C4-2B (cell line): ENCODE results near the gene UBE2J2.

Experiments used
- H3K27ac ChIP-seq: fragments of 450-650 bp; 2 replicates; pipeline ENCODE4 v1.5.1; 2017
- ZFX ChIP-seq: fragments of 450-650 bp; IDR thresholded peaks from 2 replicates; pipeline ENCODE4 v1.6.1; 2017
- TF ChIP-seq, protein P1 (sequence below): fragments of 450-650 bp; conservative IDR thresholded peaks from 2 replicates; pipeline ENCODE4 v1.5.1; 2017; ENCODE audit warnings: mild to moderate bottlenecking

UBE2J2 gene

DNA sequence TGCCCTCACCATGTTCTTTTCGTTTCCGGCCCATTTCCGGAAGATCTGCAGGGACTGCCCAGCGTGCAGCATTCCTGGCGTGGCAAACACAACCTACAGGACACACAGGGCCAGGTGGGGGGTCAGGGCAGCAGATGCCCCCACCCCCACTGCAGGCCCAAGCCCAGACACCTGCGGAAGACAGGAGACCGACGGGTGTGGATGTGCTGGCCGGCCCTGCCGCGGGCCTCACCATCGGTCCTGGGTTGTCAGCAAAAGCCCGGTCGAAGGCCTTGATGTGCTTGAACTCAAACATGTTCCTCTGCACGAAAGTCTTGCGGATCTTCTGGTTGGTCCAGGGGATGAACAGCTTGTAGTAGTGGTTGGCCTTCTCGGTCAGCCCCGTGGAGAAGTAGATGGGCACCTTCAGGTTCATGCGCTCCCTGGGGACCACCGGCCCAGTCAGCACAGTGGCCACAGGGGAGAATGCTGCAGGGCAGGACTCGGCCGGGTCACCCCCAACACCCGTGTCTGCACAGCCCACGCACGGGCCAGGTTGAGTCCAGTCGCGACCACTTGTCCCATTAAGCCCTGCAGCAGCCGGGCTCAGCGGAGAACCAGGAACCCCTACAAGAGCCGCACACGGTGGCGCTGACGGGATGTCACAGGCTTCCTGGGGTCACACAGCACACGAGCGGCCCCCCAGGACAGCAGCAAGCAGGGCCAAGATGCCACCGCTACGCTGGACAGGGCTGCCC is 40.0 kb upstream of the UBE2J2 start:
- no peak overlapping the region for H3K27ac ChIP-seq
- TF ChIP-seq, protein P1, sequence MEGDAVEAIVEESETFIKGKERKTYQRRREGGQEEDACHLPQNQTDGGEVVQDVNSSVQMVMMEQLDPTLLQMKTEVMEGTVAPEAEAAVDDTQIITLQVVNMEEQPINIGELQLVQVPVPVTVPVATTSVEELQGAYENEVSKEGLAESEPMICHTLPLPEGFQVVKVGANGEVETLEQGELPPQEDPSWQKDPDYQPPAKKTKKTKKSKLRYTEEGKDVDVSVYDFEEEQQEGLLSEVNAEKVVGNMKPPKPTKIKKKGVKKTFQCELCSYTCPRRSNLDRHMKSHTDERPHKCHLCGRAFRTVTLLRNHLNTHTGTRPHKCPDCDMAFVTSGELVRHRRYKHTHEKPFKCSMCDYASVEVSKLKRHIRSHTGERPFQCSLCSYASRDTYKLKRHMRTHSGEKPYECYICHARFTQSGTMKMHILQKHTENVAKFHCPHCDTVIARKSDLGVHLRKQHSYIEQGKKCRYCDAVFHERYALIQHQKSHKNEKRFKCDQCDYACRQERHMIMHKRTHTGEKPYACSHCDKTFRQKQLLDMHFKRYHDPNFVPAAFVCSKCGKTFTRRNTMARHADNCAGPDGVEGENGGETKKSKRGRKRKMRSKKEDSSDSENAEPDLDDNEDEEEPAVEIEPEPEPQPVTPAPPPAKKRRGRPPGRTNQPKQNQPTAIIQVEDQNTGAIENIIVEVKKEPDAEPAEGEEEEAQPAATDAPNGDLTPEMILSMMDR = no peak
- TF ChIP-seq ZFX = no peak

DNA sequence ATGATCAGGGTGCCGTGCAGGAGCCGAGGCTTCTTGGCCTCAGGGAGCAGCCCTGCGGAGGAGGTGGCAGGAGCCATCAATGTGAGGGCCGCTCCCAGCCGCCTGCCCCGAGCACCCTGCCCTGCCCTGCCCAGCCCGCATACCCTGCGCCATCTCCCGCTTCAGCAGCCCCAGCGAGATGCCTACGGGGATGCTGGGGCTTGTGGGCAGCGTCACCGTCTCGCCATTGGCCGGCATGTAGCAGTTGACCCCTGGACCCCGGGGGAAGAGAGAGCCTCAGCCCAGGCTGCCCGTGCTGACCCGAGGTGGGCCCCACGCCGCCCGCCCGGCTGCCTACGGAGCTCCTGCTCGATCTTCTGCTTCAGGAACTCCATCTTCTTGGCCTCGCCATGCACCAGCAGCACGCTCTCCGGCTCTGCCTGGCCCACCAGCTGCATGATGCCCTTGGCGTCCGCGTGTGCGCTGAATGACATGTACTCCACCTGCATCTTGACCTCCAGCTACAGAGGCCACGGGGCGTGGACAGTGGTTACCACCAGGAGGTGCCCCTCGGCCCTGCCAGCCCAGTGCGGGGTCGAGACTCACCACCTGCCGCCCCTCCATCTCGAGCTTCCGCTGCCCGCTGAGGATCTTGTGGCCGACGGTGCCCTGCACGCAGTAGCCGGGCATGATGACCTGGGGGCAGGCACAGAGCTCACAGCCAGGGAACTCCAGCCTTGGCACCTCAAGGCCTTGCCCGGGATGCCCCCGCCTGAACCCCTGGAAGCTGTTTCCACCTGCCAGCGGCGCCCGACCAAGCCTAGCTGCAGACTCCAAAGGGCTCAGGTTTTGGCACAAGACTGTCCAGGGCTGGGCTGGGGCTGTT is 39.0 kb upstream of the UBE2J2 start:
- no peak overlapping the region for H3K27ac ChIP-seq
- no peak for TF ChIP-seq ZFX
- TF ChIP-seq, protein P1 = no peak

DNA sequence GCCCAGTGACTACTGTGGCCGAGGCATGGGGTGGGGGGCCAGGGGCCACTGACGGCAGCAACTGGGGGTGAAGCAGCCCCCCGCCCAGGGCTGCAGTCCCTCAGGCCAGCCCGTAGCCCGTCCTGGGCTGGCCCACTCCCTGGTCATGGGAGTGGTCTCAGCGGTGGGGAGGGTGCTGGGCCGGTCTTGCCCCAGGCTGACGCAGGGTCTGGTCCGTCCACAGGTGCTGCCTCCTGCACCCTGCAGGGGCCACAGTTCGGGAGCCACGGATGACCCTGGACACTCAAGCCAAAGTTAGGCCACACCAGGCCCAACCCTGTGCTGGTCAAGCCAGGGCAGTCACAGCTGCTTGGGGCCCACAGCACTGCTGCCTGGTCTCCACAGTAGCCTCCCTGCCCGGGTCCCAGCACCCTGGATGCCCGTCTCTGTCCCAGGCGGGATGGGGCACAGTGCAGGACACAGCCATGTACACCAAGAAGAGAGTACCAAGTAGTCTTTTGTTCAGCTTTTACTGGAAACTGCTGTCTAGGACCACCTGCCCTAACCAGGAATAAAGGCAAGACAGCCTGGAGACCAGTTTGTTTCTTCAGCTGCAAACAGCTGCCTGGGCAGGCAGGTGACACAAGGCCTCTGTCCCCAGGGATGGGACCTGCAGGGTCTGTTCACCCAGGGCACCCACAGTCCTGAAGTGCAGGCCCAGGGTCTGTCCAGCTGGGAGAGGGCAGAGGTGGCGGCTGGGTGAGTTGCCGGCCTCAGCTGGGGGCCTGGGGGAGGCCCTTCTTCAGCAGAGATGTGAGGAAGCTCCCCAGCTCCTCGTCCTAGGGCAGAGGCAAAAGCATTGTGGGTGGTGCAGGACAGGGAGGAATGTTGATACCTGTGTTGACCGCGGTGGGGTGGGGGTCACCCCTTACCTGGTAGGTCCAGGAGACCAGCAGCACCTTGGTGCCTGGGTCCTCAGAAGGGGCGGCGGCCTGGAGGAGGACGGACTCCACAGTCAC is 37.8 kb upstream of the UBE2J2 start:
- TF ChIP-seq, protein P1 = no peak
- TF ChIP-seq ZFX = no peak
- H3K27ac ChIP-seq = peak overlapping the region; percentile 99

DNA sequence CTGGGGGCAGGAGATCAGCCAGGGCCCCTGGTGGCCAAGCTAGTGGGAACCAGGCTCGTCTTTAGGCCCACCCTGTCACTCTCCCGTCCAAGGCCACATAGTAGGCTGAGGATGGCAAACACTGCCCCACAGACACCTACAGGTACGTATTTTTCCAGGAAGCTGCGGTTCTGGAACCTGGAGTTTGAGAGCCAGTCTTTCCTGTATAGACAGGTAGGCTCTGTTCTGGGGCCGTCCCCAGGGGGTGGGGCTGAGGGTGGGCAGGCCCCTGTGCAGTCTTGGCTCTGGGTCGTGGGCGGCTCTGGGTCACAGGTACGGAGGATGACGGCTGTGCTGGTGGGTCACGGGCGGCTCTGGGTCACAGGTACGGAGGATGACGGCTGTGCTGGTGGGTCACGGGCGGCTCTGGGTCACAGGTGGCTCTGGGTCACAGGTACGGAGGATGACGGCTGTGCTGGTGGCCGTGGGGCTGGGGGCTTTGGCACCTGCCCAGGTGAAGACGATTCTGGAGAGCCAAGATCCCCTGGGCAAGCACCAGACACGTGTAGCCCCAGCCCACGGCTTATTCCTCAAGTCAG is 36.9 kb upstream of the UBE2J2 start:
- H3K27ac ChIP-seq = peak overlapping the region; percentile 99
- no peak for TF ChIP-seq ZFX
- TF ChIP-seq, protein P1 = no peak

DNA sequence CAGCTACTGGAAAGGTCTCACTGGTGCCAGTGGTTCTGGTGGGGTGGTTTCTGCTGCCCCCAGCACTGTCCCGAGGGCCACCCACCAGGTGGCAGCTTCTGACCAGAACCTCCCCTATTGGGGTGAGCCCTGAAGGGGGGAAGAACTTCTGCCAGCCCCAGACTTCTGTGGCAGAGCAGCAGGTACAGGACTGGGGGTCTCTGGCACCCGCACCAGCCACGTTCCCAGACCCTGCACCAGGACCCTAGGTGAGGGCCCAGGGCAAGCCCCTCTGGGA is 36.4 kb upstream of the UBE2J2 start:
- H3K27ac ChIP-seq = peak overlapping the region; percentile 99
- TF ChIP-seq, protein P1 = no peak
- no peak for TF ChIP-seq ZFX

DNA sequence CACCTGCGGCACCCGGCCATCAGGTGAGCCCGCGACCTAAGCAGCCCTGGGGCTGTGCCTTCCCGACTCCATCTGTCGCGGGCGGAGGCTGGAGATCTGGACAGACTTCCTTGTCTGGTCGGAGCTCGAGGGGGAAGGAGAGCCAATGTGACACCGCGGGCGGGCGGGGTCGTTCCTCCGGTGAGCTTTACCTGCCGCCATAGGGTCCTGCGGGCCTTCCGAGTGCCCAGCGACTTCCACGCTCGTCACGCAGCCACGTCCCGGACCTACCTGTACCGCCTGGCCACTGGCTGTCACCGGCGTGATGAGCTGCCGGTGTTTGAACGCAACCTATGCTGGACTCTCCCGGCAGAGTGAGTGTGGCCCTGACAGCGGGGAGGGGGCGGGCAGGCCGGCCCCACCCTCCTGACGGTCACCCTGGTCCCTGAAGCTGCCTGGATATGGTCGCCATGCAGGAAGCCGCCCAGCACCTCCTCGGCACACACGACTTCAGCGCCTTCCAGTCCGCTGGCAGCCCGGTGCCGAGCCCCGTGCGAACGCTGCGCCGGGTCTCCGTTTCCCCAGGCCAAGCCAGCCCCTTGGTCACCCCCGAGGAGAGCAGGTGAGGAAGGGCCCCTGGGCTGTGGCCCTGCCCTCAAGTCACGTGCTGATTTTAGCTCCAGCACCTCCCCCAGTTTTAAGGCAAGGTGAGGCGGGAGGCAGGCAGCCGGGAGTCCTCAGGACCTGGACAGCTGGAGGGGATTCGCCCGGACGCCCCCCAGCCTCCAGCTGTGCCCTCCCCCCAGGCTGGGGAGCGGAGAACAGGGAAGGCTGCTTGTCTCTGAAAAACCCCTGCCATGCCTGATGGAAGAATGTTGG is 35.8 kb upstream of the UBE2J2 start:
- TF ChIP-seq, protein P1 = no peak
- no peak for TF ChIP-seq ZFX
- H3K27ac ChIP-seq = peak overlapping the region; percentile 99
